GM21528 (cell line): Measurements from ENCODE around the gene FUT6.
"Not testable (repeated sequence)": the region's sequence is repeated elsewhere in the genome, so short reads cannot be mapped to it uniquely, and the experiment has no call there.

Experiments used
- ATAC-seq: cut with Tn5 transposase; IDR thresholded peaks from one replicate; pipeline ENCODE4 v1.9.1; 2021; ENCODE audit warnings: mild to moderate bottlenecking, moderate library complexity; ENCODE audit not compliant: unreplicated experiment, low FRiP score

FUT6 gene

GRCh38 chr19:5788422-5788821, 51.1 kb downstream of the FUT6 start:
- no peak for ATAC-seq

DNA sequence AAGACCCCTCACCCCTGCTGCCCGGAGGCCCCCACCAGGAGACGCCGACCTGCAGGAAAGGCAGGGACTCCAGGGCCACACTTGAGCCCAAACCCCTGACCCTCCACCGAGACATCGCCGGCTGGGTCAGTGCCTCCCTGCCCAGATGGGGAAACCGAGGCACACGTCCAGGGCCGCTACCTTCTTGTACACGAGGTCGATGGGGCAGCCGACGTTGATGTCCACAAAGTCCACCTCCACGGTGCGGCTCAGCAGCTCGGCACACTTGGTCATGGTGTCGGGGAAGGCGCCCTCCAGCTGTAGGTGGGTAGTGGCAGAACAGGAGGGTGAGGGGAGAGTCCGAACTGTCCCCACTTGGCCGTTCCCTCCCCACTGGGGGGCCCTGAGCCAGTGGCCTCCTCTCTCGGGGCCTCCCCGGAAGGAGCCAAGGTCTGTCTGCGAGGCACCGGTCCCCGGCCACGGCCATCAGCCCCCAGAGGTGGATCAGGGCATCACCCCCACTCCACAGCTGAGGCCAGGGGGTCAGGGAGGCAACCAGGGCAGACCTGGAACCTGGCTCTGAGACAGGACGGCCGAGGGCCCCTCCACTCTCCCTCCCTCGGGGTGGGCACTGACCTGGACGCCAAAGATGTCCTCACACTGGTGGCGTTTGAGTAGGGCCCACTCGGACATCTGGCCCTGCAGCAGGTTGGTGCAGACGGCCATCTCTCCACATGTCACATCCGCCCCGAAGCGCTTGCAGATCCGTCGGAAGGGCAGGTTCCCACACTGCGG, 51.9 kb downstream of the FUT6 start:
- no peak for ATAC-seq

DNA sequence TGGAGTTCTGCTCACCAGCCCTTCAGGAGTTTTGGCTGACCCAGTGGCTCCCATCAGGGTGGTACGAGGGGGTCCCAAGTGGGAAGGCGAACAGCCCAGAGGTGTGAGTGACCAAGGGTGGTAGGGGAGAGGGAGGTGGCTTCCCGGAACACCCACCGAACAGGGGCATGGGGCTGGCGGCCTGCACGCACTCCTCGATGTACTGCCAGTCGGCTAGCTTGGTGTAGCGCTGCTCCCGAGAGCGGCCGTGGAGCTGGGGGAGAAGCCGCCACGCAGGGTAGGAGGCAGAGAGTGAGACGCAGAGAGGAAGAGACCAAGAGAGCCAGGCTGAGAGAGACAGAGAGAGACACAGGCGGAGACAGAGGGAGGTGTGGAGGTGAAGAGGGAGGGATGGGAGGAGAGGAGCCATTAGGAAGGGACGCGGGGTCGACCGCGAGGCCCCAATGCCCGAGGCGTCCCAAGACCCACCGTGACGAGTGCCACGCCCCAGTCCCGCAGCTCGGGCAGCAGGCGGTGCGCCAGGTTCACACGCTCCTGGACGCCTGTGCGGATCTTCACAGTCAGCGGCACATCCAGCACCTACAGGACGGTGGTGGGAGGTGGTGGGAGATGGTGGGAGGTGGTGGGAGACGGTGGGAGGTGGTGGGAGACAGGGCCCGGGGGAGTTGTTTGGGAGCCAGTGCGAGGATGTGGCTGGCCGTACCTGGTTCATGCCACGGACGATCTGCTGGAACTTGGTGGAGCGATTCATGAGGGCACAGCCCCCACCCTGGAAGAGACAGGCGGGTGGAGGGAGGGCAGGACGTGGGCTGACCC, 52.7 kb downstream of the FUT6 start:
- no peak for ATAC-seq

DNA sequence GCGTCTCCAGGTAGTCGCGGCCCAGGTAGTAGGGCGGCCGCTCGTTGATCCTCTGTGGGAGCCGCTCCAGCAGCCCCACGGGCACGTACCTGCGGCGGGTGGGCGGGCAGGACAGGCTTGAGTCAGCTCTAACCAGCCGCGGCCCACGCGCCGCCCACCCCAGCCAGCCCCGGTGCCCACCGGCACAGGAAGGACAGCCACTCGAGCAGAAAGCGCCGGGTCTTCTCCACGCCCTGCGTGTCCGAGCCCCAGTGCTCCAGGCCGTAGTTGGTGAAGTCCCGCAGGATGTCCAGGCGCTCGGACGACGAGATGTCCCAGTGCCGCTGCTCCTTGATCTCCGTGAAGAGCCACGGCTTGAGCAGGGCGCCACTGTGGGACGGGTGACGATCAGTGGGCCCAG, 54.1 kb downstream of the FUT6 start:
- no peak for ATAC-seq

DNA sequence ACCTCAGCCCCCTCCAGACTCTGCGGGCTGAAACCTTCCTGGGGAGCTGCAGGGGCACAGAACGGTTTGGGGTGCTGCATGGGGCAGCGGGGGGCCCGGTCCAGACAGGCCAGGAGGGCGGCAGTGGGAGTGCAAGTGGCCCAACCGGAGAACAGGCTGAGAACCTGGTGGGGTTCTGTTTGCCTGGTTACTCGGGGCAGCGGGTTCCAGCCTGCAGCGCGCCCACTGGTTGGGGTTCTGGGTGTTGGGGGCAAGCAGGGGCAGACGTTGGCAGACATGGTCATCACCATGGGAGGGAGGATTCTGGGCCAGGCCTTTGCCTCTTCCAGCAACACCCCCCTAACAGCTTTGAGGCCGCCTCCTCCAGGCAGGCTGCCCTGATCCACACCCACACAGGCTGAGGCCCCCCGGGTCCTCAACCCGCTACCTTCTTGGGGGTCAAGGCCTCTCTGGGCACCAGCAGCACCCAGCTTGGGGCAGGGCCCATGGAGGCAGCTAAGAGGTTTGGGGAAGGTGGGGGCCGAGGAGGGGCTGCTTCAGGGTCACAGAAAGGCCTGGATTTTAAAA, 54.8 kb downstream of the FUT6 start, which contains the start of gene PRR22:
Gene PRR22, minus strand, starts transcription at position 166 of the 567 bp plus-strand sequence. Its CDS starts 86 bp downstream, at position 80.
- no peak for ATAC-seq

DNA sequence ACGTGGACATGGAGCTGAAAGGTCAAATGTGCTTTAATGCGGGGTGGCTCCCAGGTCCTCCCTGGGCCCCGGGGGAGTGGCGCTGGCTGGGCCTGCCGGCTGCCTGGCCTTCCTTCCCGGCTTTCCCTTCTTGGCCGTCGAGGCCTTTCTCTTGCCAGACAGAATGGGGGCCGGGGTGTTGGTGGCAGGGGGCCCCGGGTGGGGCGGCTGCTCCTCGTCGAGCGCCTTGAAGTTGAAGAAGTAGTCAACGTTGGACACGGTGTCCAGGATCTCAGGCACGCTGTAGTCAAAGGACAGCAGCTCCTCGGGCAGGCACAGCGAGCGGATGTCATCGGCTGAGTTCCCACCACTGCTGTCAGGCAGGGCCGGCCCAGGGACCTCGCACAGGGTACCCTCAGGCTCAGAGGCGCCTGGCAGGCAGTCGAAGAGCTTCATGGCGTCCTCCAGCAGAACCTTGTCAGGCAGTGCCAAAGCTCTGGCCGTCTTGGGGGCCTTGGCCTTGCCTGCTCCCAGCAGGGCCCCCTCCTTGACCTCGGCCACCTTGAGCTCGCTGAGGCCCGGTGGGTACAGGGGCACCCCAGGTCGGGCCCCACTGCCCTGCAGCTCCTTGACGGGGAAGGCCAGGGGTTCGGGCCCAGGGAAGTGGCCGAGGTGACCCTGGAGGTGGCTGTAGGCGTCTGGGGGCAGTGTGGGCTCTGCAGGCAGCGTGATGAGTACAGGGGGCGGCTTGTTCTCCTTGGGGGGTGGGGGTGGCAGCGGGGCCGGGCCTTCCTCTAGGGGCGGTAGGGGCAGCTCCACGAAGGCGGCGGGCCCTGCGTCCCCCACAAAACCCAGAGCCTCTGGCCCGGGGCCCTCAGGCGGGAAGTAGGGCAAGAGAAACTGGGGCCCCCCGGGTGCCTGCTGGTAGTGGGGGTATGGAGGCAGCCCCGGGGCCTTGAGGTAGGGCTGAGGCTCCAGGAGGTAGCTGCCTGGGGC, 56.3 kb downstream of the FUT6 start:
- ATAC-seq, result no peak

GRCh38 chr19:5782322-5782721, 57.2 kb downstream of the FUT6 start:
- no peak for ATAC-seq

- ATAC-seq, result not testable (repeated sequence)
These were observed 58.6 kb downstream of the FUT6 start for GRCh38 chr19:5780916-5781315.
